GM19467 (cell line): ENCODE data around the gene NPAS3.

Experiments
- ATAC-seq: cut with Tn5 transposase; IDR thresholded peaks from one replicate; pipeline ENCODE4 v1.9.1; 2021; ENCODE audit warnings: mild to moderate bottlenecking, moderate library complexity; ENCODE audit not compliant: unreplicated experiment

The NPAS3 gene

DNA sequence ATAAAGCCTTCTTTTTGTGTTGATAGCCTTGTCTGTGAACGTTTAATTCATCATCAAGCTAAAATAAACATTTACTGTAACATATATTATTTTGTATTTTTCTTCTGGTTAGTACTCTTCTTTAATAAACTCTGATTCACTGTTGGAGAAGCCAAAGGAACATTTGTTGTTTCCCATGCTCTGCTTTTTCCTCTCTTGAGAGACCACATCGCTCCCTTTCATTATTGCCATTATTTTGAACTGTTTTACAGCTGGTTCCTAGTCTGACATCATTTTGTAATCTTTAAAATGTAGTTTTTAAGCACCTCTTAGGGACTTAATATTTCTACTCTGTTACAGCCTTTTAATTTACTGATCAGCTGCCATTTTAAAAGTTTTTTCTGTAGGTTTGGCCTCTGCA, 301.8 kb downstream of the NPAS3 start:
- no peak for ATAC-seq

DNA sequence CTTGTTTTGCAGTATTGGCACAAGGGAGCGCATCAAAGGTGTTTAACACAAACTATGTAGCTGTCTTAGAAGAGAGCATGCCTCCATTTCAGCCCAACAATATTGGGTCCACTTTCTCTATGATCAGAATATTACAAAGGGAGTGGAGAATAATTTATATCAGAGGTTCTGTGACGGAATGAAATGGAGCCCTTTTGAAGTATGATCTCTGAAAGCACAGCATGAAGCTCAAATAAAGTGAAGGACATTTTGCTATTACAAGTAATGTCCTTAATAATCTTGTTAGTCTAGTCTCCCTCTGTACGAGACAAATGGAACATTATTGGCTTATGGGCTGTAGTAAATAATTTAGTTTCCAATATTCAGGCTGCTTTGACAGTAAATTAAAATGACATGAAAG, 302.7 kb downstream of the NPAS3 start:
- ATAC-seq = no peak

DNA sequence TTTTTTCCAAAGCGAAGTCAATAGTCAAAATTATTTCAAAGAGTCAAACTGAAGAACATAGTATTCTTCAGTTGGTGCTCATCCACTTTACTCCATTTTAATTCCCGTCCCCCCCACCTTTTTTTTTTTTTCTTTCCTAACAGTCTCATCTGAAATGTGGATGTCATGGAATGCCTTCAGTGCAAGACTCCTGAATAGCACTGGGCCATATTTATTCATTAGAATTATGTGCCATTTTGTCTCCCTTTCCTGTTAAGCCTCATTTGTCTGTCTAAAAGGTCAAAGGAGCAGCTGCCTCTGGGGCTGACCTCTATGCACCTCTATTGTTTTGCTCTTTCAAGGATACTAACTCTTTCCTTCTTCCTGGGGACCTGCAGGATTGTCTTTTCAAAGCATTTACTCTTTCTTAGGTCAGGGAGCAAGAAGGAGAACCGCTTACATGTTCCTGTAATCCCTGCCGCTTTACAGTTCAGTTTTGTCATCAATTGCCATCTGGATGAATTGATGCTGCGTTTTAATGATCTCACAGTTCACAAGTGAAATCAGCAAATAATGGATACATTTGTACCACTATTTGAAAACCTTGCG, 310.6 kb downstream of the NPAS3 start:
- no peak for ATAC-seq

DNA sequence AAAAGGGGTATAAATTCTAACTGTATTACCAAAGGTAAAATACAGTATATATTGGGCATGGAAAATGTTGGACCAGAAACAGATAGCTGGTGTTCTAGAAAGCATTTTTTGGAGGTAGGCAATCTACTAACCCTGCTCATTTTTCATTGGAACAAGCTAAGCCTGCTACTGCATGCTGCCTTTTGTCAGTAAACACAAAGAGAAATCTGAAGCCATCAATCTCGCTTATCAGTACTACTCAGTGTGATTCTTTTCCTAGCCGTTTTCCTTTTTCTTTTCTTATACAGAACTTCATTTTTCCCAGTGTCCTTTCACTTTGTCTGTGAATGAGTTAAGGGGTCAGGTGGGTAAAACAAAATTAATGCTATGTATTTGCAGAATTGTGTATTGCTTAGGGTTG, 312.3 kb downstream of the NPAS3 start:
- ATAC-seq = no peak

DNA sequence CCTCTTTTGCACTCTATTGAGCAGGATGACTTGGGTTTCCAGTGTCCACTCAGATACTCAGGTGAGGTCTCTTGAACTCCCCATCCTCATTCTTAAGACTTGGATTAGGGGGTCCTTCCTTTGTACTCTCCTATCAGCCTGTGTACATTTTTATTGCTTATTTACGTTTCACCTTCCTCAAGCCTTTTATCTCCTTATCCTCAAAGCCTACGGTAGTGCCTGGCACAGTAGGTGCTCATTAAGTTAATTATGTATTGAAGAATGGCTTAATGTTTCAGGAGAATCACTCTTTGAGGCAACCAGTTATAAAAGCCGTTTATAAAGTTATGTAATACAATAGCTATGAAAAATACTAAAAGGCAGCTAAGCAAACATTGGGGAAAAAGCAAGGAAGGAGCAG, 315.7 kb downstream of the NPAS3 start:
- no peak for ATAC-seq

DNA sequence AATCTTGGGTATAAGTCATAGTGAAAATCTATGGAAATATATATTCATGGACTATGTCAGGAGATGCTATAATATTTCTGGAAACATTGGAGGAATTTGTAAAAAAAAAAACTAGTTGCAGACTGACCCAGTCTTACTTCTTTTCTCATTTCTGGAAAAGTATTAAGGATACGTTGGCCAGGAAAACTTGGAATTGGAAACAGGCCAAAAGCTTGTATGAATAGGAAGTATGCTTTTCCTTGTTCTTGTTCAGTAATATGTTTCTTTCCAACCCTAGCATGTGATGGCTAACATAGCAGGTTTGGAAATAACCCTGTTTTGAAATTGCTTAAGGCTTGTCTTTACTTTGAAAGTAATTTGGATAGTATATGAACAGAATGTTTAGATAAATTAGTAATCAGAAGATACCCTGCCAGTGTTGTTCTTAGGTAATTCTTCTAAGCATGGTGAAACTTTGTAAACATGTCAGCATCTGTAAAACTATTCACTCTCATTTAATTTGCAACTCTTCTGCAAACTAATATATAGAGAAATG, 316.2 kb downstream of the NPAS3 start:
- no peak for ATAC-seq

DNA sequence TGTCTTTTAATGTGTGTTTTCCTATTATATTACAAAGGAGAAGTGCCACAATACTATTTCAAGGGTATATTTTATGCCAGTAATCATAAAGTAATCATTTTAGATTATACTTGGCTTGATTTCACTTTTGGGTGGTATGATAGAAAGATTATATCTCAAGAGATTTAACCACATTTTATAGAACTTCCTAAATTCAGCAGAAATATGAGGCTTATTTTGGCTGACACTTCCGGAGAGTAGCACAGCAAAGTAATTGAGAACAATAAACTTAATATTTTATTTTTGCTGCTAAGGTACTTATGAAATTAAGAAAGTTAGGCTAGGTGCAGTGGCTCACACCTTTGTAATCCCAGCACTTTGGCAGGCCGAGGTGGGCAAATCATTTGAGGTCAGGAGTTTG, 319.1 kb downstream of the NPAS3 start:
- no peak for ATAC-seq

DNA sequence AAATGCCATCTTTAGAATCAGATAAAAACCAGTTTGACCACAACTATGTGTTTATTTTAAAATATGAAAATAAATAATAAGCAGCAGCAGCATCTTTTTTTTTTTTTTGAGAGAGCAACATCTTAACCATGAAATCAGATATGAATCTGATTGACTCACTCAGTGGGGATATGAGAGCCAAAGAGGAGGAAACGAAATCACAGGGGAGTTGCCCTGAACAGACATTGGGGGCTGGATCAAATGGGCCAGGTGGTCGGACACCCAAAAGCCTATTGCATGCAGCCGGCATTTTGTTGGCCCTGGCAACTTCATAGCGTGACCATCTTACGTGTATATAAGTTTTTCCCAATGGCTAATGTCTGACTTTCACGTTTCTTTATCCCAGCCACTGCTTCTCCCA, 321.1 kb downstream of the NPAS3 start:
- ATAC-seq = no peak

DNA sequence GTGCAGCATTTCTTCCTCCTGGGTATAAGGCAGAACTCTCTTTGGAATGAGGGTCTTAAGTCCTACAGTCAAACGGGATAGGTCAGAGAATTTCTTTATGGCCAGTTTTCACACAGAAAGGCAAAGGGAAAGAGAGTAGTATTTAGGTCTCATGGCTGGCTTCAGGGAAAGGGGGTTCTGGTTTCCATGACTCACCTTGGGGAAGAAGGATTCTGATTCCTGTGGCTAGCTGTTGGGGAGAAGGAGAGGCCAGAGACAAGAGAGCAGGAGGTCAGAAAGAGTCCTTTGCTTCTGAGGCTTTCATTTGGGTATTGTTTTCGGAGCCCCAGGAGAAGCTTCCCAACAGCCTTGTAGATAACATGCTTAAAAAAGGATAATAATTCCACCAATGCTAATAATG, 332.5 kb downstream of the NPAS3 start:
- ATAC-seq = no peak

DNA sequence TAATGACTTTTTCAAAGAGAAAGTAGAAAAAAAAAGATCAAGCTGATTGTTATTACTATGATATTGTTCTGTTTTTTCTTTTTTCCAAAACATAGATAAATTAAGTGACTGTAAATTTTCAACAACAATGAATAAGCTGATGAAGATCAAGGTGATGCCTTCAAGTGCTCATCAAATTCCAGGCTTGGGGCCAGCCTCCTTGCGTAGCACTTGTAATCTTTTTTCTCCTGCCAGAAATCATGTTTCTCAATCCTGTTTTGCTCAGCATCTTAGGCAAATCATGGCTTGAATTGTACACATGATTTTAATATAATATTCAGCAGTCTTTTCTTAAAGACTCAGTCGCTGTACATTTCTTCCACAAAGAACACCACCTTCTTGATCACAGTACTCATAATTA, 333.2 kb downstream of the NPAS3 start:
- no peak for ATAC-seq

DNA sequence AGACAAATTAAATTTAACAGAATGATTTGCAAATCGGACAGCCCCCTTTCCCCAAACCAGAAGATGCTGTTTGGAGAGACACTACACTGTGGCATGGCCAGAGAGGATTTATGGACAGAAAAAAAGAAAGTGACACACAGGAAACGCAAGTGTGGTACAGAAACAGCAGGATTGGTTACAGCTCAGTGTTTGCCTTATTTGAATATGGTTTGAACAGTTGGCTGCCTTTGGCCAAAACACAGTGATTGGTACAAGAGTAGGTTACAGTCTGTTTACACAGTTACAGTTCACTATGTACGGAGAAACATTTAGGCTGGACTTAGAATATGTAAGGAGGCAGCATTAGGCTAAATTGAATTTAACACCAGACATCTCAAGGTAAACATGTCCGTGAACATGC, 335.3 kb downstream of the NPAS3 start:
- no peak for ATAC-seq

DNA sequence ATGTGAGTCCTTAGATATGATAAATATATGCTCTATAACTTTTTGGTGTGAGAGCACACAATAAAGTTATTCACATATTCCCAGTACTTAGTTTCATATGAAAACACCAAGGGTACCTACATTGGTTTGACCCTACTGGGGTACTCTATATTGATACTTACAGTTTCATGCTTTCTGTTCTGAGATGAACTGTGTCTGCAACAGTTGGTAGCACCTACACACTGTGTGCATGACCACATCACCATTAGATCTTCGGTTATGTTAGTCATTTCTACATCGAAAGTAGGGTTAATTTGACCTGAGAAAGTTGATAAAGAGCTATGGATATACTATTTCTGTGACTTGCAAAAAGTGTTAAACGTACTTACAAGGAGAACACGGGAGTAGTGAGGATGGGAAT, 337.2 kb downstream of the NPAS3 start:
- no peak for ATAC-seq

DNA sequence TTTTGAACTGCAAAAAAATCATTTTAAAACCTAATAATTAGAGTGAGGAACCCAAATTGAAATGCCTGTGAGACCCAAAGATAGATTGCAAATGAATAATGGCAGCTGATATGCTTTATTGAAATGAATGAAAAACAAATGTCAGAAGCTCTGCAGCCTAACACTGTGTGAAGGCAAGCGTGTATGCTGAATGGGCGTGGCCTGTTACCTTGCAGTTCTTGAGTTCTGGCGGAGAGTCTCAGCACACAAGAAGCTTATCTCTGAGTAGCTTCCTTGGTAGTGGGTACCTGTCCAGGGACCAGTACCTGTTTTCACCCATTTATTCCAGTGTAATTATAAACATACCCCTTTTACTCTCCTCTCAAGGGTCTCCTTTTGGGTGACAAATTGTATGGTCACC, 341.2 kb downstream of the NPAS3 start:
- no peak for ATAC-seq

DNA sequence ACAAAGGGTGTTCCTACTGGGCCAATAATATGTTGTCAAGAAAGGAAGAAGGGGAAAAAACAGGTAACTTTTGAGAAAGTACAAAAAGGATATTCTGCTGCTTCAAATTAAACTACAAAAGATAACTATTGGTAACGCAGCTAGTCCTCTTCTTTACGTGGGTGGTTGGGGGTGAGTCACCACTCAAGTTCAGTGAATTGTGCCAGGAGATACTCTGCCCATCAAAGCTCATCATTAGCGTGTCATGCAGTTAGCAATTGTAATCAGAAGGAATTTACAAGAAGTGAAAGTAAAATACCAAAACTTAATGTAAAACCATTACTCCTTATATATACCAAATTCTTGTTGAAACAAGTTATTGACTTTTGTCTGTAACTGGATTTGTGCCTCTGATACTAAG, 342.0 kb downstream of the NPAS3 start:
- no peak for ATAC-seq

DNA sequence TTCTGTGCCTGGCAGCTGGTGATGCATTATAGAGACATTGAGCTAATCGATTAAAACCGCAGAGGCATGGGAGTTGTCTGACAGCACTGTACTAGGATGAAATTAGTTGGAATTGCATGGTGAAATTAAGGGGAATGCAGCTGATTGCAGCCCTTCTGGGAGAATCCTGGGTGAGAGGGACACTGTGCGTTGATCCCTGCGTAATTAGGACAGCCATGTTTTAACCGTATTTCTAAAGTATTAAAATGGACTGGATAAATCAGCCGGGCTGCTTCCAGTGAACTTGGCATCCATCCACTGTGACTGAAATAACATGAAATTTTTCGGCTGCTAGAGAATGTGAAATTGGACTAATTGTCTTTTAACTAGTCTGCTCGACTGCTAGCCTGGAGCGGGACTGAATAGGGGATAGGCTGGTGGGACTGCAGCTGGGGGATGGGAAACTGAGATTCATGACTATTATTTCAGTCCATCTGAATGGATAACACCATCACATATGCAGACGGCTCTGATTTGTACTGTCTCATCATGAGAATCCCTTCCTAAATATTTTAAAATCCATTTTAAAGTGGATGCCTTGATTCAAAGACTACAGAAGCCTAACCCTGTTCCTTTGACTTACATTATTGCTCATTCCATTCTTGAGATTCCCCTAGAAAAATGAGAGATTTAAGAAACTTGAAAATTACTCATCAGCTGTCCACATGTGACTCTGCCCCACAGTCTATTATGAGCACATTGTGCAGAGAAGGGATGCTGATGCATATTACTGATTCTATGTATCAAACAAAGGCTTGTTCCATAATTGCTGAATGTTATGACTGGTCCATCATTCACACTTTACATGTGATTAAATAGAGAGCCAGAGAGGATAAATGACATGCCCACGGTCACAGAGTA, 343.9 kb downstream of the NPAS3 start:
- ATAC-seq = no peak

DNA sequence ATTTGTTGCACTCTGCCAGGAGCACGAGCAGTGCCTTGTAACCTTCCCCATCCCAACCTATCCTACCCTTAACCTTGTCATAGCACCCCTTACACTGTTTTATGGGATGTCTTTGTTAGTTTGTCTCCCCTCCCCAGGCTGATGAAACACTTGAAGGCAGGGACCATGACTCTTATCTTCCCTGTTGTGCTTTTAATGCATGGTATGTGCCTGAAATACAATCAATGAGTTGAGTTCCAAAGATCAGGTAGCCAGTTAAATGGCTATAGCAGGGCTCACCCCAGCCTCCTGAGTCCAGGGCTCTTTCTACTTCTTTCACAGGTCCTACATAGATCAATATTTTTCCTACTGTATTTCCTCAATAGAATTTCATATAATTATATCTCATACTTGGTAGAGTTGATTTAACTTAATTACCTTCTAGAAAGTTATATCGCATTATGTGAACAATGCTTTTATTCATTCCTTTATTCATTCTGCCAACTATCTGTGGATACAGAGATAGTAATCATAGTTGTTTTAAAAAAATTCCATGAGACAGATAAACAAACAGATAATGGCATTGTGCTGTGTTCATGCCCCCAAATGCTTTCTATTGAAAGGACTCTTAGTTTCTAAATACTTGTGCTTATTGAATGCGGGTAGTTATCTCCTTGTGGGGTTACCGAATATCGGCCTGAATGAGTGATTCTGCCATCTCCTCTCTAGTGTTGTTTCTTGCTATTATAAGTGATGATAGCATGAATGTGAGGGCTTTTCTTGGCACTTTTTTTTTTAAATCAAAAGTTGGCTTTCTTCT, 347.4 kb downstream of the NPAS3 start:
- ATAC-seq = no peak

DNA sequence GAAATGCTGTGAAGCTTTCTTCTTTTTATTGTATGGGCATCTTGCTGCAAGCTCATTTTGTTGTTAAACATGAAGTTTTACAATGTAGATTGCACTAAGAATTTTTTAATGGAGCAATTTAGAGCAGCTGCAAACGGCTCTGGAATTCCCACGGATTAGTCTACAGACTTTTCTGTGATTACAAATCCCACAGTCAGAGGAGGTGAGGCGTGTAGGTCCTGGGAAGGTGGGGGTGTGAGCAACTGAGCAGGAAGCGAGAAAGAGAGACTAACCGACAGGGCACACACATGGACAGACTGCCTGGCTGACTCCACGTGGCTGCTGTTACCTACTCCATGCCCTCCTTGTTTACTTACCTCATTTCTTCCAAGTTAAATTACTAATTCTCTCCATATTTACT, 348.5 kb downstream of the NPAS3 start:
- ATAC-seq = no peak

DNA sequence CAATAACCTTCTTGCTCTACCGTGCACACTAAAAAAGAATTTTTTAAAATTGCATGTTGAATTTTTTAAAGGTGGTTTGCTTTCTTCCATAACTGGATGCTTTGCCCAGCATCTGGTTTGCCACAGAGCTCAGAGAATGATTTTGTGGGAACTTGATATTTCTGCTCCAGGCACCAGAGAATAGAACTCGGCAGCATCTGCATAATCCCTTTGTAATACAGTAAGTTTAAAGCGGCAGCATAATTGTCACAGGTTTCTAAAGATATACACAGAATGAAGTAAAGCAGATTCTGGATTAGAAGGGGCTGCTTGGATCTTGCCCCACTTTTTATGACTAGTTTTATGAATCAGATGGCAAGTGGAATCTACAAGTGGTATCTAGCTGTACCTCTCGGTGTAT, 352.0 kb downstream of the NPAS3 start:
- ATAC-seq = no peak

DNA sequence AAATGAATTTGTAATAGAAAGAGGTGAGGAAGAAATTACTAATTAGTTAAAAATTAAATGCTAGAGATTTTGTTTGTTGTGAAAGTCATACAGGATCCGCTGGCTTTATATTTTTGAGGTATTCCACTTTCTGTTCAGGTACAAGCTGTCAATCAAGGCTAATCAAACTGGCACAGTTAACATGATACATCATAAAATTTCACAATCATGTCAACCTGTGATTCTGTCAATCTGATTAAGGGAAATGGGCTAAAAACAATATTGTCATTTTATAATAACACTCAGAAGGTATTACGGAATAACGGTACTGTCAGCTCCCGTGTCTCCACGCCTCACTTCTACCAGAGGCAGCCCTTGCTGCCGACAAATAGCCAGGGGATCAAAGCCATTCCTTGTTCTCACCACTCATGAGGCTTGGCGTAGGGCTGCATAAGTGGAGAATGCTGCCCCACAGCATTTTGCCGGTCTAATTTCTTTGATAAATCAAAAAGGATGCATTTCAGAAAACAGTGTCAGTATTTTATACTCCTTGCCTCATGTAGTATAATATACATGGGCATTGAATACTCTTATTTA, 352.9 kb downstream of the NPAS3 start:
- ATAC-seq = no peak

DNA sequence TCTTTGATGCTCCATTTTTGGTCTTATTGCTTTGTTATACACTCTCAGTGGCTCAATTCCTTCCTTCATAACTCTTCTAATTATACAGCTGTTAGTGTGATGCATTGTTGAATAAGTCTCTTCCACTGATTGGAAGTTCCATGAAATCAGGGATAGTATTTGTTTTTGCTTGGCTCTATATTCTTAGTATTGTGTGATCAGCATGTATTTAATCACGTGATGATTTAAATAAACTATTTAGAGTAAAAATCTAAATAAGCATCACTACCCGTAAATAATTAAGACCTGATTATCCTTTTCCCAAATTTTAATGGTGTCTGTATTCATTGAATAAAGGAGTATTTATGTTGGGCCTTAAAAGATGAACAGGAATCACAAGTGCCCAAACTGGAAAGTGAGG, 355.7 kb downstream of the NPAS3 start:
- ATAC-seq = no peak

DNA sequence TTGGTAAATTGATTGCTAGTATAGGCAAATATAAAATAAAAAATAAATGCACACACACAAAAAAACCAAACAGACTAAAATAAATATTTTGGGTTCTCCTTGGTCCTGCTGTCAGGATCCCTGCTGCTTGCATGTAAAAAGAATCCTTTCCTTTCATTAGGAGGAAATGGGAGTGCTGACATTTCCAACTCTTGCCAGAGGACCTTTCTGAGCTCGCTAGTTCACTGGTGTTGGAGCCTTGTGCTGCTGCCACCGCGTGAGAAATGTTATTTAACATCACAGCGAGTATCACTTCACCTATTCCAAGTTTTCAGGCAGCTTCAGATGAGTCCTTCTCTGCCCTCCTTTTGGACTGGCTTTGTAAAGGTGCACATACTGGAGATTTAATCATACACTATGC, 358.9 kb downstream of the NPAS3 start:
- ATAC-seq = no peak
